Measurements from ENCODE around the gene GFOD2.

GFOD2 gene

DNA sequence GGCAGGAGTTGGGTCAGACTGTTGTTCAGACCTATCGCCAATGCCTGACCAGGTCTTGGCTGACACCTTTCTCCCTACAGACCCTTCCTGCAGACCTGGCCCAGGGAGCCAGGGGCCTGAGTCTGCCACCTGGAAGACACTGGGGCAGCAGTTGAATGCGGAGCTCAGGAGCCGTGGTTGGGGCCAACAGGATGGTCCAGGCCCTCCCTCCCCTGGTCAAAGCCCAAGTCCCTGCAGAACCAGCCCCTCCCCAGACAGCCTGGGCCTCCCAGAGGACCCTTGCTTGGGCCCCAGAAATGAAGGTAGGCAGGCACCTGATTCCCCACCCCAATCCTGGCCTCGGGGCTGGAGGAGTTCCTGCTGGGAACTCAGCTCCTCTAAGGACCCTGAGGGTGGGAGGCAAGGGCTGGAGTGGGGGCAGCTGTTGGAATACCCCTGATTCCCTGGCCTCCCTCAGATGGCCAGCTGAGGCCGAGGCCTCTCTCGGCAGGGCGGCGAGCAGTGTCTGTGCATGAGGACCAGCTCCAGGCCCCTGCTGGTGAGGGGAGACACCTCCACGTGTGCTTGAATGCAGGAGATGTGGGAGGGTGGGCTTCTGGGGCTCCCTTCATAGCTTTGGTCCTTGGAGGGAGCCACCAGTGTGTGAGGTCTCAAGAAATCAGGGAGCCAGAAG, 62.6 kb downstream of the GFOD2 start:
- no peak for FAIRE-seq

DNA sequence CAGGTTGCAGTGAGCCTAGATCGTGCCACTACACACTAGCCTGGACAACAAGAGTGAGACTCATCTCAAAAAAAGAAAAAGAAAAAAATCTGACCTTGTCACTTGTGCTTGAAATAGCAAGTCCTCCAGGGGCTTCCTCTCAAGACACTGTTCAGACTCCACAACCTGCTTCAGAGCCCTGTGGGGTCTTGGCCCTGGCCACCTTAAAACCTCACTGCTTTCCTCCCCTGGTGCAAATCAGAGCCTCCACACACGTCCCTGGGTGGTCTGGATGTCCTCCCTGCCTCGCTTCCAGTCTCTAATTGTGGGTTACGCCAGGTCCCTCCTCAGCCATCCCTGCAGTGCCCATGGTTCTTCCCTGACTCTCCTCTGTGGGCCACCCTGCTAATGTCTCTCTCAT, 63.8 kb downstream of the GFOD2 start:
- FAIRE-seq, result no peak

DNA sequence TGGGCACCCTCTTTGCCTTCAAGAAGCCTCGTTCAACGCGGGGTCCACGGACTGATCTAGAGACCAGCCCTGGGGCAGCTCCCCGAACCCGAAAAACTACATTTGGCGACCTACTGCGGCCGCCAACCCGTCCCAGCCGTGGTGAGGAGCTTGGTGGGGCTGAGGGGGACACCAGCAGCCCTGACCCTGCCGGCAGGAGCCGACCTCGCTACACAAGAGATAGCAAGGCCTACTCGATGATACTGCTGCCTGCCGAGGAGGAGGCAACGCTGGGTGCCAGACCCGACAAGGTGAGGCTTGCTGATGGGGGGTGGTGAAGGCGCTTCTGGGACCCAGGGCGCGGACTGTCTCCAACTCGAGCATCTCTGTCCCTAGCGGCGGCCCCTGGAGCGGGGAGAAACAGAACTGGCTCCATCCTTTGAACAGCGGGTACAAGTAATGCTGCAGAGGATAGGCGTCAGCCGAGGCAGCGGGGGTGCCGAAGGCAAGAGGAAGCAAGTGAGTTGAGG, 64.7 kb downstream of the GFOD2 start:
- FAIRE-seq, result no peak

DNA sequence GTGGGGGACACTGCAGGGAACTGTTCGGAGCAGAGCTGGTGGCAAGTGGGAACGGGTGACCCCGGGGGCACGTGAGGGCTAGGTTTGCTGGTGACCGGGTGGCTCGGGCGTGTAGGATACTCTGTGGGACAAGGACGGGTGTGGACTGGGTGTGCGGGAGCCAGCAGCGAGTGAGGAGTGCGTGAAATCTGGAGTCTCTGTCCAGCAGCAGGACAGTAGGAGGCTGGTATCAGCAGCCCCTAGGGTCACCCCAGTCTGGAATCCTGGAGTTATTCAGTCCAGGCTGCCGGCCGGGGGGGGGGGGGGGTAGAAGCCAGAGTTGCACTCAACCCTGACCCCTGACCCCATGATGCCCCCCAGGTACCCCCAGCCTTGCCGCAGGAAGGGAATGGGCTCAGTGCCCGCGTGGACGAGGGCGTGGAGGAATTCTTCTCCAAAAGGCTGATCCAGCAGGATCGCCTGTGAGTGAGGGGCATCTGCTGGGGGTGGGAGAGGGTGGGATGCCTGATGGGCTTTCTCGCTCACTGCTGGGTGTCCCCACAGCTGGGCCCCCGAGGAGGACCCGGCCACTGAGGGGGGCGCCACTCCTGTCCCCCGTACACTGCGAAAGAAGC, 65.2 kb downstream of the GFOD2 start:
- no peak for FAIRE-seq

DNA sequence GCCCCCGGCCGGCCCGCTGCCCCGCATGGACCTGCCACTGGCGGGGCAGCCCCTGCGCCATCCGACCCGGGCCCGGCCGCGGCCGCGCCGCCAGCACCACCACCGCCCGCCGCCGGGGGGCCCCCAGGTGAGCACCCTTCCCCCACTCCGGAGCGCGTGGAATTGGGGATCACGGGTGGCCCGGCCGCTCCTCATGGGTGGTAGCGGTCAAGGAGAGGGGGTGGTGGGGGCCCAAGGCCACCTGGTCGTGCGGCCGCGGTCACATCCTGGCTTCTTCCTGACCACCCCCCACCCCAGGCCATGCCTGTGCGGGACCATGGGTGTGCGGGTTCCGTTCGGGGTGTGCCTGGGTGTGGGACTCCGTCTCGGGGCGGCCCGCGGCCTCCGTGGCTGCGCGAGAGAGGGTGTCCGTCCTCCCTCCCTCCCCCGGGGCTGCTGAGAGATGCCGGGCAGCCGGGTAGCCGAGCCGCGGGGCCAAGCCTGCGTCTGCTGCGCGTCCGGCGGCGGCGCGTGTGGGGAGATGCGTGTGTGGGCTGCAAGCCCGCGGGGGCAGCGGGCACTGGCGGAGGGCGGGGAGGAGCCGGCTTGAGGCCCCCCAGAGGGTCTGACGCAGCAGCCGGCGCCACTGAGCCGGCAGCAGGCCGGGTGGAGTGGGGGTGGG, 65.9 kb downstream of the GFOD2 start:
- FAIRE-seq, result no peak

DNA sequence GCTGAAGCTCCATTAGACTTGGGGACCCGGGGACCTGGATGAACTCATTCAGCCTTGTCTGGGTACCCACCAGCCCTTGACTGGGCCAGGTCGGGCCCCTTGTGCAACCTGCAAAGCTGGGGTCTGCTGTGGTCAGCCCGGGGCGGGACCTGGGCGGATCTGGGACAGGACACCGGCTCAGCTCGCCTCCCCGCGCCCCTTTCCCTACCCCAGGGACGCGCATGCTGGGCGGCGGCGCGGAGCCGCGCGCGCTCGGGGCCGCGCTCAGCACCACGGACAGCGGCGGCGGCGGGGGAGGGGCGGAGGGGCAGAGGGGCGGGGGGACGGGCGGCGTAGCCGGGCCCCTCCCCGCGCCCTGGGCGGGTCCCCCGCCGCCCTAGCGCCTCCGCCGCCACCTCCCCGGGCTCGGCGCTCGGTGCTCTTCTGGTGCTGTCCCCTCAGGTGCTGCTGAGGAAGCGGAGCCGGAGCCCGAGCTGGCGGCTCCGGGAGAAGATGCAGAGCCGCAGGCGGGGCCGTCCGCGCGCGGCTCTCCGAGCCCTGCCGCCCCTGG, 66.5 kb downstream of the GFOD2 start:
- FAIRE-seq, result no peak

DNA sequence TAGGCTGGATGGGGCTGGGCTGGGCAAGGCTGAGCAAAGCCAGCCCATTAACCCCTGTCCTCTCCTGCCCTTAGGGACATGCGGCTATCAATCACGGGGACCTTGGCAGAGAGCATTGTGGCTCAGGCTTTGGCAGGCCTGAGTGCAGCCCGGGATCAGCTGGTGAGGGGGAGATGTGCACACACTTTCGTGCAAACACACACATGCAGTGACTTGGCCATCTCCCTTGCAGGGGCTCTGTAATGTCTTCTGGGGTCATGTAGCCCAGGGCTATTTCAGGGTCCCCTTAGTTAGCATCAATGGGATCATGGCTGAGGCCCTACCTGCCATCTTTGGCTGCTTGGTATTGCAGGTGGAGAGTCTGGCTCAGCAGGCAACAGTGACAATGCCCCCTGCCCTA, 67.3 kb downstream of the GFOD2 start:
- no peak for FAIRE-seq

DNA sequence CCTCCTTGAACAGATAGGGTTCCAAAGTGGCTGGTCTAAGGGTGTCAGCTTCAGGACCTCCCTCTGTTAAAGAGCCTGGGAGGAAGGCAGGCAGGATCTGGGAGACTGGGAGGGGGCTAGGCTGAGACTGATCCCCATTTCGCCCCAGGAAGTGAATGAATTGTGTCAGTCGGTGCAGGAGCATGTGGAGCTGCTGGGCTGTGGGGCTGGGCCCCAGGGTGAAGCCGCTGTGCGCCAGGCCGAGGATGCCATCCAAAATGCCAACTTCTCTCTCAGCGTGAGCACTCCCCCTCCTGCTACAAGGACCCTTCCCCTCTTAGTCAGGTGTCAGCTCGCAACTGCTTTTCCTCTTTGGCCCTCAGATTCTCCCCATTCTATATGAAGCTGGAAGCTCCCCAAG, 68.1 kb downstream of the GFOD2 start:
- no peak for FAIRE-seq

DNA sequence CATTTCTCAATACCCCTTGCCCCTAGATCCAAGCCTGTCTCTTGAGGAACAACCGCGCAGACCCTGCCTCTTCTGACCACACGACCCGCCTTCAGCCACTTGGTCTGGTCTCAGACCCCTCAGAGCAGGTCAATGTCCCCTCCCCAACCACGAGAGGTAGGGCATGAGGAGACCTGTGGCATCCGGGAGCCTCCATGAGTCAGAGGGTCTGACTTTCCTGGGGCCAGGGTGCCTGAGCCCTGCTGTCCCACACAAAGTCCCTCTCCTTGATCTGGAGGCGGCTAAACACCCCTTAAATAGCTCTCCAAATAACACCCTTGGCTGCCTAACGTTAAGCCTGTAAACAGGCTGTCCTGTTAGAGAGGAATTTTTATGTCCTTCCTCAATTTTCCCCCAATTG, 69.1 kb downstream of the GFOD2 start:
- no peak for FAIRE-seq

DNA sequence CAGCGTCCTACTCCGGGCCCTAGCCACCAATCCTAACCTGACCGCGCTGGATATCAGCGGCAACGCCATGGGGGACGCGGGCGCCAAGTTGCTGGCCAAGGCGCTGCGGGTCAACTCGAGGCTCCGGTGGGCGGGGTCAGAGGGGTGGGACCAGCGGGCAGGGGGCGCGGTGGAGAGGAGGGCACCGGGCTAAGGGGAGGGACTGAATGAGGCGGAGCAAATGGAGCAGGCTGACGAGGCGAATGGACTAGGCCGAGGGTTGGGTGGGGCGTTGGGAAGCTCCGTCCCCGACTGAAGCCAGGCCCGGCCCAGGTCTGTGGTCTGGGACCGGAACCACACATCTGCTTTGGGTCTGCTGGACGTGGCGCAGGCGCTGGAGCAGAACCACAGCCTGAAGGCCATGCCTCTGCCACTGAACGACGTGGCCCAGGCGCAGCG, 69.6 kb downstream of the GFOD2 start:
- FAIRE-seq, result no peak

DNA sequence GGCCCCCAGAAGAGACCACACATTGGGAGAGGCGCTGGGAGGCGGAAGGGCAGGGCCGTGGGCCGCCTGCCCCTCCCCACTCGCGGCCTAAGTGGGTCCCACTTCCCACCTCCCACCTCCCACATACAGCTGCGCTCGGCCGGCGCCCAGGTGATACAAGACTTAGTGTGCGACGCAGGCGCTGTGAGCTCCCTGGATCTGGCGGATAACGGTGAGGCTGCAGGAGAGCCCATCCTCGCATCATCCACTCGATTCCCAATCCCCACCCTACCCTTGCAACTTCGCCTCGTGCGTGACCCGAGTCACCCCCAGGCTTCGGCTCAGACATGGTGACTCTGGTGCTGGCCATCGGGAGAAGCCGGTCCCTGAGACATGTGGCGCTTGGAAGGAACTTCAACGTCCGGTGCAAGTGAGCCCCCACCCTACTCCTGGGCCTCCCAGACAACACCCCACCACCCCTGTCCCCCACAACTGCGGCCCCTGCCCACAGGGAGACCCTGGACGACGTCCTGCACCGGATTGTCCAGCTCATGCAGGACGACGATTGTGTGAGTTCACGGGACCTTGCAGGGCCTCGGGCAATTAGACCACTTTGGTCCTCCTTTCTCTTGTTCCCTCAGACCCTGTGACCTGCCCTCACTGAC, 70.2 kb downstream of the GFOD2 start:
- FAIRE-seq, result no peak

DNA sequence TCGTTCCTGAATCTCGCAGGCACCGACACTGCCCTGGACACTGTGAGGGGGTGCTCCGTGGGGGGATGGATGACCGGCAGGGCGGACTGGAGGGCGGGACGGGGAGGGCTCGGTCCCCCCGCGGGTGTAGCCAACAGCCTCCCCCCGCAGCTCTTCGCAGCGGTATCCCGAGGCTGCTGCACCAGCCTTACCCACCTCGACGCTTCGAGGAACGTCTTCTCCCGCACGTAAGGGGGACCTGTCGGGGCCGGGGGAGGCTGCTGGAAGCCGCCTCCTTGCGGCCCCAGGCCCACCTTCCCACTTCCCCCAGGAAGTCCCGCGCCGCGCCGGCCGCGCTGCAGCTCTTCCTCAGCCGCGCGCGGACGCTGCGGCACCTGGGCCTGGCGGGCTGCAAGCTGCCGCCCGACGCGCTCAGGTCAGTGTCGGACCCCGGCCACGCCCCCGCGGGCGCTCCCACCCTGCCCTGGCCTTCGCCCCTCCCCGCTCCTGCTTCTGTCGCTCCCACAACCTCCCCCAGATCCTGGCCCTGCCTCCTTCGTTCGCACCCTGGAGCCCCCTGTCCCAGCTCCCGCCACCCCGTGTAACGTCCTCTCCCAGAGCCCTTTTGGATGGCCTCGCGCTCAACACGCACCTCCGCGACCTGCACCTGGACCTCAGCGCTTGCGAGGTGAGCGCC, 70.9 kb downstream of the GFOD2 start:
- FAIRE-seq, result no peak

DNA sequence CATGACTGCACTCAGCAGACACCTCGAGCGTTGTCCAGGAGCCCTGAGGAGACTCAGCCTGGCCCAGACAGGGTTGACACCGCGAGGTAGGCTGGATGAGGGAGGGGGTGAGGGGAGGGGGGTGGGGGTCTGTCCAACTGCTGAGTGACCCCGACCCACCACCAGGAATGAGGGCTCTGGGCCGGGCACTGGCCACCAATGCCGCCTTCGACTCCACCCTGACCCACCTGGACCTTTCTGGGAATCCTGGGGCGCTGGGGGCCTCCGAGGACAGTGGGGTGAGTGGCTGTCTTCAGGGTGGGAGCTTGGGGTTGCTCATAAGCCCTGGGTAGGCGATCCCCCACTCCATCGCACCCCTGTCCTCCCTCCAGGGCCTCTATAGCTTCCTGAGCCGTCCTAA, 71.4 kb downstream of the GFOD2 start:
- no peak for FAIRE-seq

DNA sequence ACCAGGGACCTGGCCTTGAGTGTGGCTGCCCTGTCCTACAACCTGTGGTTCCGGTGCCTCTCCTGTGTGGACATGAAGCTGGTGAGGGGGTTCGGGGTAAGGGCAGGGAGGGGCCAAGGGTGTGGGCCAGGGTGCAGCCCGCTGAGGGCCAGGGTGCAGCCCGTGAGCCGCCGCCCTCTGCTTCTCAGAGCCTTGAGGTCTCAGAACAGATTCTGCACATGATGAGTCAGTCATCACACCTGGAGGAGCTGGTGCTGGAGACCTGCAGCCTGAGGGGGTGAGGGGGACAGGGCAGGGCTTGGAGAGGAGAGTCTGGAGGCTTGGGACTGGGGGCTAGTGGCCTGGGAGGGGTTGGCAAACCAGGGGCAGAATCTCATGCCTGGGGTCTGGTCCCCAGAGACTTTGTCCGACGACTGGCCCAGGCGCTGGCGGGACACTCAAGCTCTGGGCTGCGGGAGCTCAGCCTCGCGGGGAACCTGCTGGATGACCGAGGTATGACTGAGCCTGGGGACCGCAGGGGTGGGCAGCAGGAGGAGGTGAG, 71.9 kb downstream of the GFOD2 start:
- FAIRE-seq, result no peak

DNA sequence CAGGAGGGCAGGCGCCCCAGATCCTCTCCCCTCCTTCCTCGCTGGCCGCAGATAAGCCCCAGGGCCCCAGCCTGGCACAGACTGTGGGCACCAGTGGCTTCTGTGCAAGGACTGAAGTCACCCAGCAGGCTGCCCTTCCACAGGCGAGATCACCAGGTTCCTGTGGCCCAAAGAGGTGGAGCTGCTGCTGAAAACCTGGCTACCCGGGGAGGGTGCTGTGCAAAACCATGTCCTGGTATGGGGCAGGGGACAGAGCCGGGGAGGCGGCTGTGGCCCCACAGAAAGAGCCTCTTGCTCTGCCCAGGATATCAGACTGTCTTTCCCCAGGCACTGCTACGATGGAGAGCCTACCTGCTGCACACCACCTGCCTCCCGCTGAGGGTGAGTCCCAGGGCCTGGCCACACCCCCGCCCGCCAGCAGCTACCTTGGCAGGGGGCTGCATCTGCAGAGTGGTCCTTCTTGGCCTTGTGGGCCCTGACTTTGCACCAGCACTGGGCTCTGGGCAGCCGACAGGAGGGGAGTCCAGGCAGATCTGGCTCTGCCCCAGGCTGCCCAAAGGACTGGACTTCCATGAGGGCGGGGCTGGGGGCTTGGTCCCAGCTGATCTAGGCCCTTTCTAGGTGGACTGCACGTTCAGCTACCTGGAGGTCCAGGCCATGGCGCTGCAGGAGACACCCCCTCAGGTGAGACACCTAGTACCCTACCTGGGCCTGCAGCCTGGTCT, 73.6 kb downstream of the GFOD2 start:
- no peak for FAIRE-seq

DNA sequence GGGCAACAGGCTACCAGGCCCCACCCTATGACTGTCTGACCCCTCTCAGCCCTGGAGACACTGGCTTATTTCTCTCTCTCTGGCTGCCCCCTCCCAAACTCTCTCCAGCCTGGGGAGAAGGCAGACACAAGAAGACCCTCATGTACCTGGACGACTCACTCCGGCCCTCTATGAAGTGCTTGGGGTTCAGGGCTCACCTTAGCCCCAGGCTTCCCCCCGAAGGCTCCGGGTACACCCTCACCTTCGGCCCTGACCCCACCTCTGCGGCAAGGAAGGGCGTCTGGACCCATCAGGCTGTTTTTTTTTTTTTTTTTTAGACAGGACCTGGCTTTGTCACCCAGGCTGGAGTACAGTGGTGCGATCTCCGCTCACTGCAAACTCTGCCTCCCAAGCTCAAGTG, 75.1 kb downstream of the GFOD2 start:
- no peak for FAIRE-seq

DNA sequence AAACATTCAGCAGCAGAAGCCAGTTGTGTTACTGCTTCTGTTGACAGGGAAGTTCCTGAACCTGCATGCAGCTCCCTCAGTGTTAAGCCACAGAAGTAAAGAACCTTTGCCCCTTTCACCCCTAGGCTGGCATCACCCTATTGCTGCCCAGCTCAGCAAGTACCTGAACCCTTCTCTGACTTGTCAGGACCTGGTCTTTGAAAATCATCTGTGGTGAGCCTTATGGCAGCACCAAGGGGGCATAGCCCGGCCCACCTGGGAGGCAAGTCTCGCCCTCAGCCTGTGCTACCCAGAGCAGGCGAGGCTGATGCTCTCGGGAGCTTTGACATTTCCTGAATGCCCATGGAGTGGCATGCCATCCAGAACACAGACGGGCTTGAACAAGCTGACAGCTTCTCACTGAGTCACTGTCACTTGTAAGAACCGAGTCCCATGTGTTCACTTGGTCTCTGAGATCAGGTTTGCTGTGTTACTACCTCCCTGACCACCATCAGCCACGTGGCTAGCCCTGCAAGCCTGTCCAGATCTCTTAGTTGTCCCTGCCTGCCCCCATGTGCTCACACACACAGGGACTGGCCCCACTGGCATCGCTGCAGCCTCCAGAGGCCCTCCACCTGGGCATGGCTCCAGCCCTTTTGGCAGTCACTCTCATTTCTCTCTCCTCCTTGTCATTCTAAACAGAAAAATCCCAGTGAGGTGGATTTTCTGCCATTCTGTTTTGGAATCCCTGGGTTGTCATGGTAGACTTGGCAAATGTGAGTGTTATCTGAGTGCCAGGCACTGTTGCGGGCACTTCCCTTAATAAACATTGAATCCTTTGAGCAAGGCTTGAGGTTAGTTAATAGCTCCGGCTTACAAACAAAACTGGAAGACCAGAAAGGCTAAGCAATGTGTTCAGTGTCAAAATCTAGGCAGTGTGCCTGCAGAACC, 77.1 kb downstream of the GFOD2 start:
- no peak for FAIRE-seq

DNA sequence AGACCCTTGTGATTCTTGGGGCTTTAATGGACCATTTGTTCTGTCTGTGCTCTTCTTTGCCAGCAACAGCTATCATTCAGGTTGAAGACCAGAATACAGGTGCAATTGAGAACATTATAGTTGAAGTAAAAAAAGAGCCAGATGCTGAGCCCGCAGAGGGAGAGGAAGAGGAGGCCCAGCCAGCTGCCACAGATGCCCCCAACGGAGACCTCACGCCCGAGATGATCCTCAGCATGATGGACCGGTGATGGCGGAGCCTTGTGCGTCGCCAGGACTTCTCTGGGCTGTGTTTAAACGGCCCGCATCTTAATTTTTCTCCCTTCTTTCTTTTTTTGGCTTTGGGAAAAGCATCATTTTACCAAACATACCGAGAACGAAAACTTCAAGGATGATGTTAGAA, 81.5 kb downstream of the GFOD2 start:
- no peak for FAIRE-seq

DNA sequence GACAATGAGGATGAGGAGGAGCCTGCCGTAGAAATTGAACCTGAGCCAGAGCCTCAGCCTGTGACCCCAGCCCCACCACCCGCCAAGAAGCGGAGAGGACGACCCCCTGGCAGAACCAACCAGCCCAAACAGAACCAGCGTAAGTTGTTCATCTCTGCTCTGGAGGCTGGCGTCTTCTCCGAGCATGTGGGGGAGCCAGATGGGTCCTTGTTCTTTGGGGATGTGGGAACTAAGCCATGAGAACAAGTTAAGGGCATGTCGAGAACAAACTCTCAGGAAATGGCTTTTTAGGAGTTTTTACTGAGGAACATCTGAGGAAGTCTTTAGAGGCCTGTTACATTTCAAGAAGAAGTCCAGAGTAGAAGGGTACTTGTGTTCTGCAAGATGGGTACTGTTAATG, 82.4 kb downstream of the GFOD2 start:
- no peak for FAIRE-seq

DNA sequence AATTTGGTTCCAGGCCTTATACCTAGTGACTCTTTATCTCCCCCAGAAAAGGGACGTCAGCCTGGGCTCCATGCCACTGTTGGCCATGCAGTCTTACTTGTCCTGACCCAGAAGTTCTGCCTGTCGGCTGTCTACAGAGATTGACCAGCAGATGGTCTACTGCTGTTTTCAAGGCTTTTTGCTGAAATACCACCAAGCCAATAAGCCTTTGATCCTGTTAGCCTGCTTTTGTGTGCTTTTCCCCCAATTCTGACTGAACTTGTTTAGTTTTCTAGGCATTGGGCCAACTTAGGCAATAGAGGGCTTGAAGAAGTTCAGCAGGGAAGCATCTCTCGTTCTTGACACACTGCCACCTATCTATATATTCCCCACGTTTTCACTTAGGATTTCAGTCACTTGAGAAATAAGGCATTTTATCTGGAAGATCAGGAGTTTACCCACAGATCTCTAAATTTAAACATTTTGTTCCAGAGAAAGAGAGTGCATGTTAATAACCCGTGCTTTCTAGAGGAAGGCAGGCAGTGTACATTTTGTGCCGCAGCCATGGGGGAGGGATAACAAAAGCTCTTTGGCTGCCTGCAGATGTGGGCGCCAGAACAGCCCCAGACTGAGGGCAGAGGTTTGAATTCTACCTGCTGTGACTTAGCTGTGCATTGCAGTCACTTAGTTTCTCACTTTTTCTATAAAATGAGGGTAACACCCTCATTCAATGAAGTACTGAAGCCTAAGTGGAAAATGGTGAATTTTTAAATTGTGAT, 86.5 kb downstream of the GFOD2 start:
- no peak for FAIRE-seq
